ENCODE measurements around the gene KDM4B.

DNA sequence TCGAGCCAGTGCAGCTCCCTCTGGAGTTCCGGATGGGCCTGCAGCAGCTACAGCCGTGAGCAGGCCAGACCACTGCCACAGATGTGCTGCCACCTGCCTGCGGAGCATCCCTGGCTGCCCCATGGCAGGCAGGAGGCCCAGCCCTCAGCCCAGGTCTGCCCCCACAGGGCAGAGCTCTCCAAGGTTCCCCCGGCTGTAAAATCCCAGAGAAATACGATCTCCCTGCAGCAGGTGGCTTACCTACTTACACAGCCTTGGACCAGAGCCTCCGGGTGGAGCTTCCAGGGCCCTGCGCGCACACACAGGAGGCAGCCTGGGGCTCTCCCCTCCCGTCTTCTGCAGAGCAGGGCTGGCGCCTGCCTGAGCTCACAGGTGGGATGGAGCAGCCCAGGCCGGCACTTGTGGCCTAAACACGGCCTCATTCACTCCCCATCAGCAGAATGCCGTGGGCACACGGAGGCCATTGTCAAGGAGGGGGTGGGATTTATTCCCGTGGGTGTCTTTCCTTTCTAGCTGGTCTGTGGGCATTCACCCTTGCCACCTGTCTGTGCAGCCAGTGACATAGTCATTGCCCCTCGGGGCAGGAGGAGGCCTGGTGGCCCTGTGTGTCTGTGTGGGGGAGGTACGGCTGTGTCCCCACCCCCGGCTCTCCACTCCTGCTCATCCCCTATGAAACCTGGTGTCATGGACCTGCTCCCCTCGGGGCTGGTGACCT lies 118.0 kb downstream of the KDM4B start:
- TF ChIP-seq, protein P1, sequence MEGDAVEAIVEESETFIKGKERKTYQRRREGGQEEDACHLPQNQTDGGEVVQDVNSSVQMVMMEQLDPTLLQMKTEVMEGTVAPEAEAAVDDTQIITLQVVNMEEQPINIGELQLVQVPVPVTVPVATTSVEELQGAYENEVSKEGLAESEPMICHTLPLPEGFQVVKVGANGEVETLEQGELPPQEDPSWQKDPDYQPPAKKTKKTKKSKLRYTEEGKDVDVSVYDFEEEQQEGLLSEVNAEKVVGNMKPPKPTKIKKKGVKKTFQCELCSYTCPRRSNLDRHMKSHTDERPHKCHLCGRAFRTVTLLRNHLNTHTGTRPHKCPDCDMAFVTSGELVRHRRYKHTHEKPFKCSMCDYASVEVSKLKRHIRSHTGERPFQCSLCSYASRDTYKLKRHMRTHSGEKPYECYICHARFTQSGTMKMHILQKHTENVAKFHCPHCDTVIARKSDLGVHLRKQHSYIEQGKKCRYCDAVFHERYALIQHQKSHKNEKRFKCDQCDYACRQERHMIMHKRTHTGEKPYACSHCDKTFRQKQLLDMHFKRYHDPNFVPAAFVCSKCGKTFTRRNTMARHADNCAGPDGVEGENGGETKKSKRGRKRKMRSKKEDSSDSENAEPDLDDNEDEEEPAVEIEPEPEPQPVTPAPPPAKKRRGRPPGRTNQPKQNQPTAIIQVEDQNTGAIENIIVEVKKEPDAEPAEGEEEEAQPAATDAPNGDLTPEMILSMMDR (IDR thresholded peaks at IDR 0.05; ENCODE audit: insufficient read depth, low read length), result no peak
- TF ChIP-seq POLR2AphosphoS5 (IDR thresholded peaks at IDR 0.05; ENCODE audit: low read depth) (no peak), GABPA (IDR thresholded peaks at IDR 0.05; ENCODE audit: low read depth) (no peak)
